GM18873 (cell line): Measurements from ENCODE around the gene CC2D1B.
"Not testable (repeated sequence)": the region's sequence is repeated elsewhere in the genome, so short reads cannot be mapped to it uniquely, and the experiment has no call there.

ENCODE experiments used
- ATAC-seq: cut with Tn5 transposase; IDR thresholded peaks from one replicate; pipeline ENCODE4 v1.9.1; 2021; ENCODE audit warnings: mild to moderate bottlenecking, moderate library complexity, moderate number of reproducible peaks; ENCODE audit not compliant: unreplicated experiment, low FRiP score

CC2D1B gene

GRCh38 chr1:52365746-52366516, at the start of gene CC2D1B:
Gene CC2D1B, minus strand, starts transcription at chr1:52366205. Its CDS starts 1,585 bp downstream, at chr1:52364620.
- ATAC-seq: peak; percentile 81

DNA sequence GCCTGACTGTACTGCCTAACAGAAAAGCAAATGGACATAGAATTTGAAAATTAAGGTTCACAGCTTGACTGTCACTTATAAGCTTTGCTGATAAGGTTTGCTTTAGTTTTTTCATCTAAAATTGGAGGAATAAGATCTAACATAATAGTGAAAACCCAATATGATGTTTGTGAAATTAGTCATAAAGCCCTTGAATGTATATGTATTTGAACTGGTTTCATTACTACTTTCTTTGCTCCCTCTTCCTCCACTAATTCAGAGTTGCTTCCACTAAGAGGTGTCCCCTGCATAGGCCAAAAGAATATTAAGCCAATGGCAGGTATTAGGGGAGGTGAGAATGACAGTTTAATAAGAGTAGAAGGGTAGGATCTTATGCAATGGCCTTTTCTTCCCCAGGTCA, 48.9 kb upstream of the CC2D1B start:
- ATAC-seq: no peak

- no peak for ATAC-seq
Observed at GRCh38 chr1:52413410-52413989, 47.5 kb upstream of the CC2D1B start.

DNA sequence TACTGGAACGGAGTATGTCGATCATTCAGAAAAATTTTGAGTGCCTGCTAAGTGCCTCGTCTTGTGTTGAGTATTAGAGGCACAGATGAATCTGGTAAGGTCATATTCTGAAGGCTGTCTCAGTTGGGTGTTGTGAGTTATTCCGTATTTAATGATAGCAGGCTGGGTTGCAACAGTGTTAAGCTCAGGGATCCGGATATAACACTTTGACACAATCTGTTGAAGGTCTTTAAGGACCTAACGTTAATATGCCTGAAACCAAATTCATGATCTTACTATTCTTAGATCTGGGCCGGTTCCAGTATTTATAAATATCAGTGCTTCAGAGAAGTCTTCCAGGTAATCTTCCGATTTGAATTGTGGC, 39.0 kb upstream of the CC2D1B start:
- no peak for ATAC-seq

GRCh38 chr1:52404116-52404974, 38.3 kb upstream of the CC2D1B start, which contains the start of the genes ORC1 and PRPF38A:
Gene ORC1, minus strand, starts transcription at chr1:52404423. Its CDS starts 2,200 bp downstream, at chr1:52402223.
Gene PRPF38A, plus strand, starts transcription at chr1:52404602. Its CDS starts 148 bp downstream, at chr1:52404750.
- ATAC-seq: peak; percentile 81

DNA sequence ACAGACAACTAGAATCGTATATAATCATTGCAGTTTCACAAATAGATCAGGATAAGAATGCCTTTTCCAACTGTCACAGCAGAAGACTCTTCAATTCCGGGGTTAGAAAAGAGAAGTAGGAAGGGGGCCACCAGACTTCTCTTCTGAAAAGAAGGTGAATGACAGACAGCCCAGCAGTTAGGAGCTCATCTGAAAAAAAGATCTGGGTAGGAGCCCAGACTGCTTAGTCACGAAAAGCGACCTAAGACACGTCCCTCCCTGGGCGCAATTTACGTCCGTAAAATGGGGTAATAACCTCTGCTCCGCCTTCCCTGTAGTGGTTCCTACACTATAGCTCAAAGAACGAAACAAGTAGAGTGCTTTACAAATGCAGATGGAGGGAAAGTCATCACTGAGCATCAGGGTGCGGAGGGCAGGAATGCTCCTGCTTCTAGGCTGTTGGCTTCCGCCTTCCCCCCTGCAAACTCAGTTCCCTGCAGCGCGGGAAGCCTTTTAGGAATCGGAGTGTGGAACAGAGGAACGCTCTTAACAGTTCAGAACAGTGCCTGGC, 37.6 kb upstream of the CC2D1B start:
- peak; percentile 39 for ATAC-seq

GRCh38 chr1:52402860-52403240, 36.8 kb upstream of the CC2D1B start:
- ATAC-seq: no peak

DNA sequence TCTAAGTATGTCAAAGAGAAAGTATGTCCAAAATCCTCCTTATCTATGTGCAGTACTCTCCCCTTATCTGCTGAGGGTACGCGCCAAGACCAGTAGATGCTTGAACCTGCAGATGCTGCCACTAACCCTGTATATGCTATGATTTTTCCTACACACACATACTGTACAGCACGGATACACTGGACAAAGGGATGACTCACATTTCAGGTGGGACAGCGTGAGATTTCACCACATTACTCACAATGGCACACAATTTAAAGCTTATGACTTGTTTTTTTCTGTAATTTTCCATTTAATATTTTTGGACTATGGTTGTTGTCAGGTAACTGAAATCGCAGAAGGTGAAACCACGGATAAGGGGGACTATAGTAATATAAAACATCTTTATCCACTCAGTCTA, 34.1 kb upstream of the CC2D1B start:
- no peak for ATAC-seq

DNA sequence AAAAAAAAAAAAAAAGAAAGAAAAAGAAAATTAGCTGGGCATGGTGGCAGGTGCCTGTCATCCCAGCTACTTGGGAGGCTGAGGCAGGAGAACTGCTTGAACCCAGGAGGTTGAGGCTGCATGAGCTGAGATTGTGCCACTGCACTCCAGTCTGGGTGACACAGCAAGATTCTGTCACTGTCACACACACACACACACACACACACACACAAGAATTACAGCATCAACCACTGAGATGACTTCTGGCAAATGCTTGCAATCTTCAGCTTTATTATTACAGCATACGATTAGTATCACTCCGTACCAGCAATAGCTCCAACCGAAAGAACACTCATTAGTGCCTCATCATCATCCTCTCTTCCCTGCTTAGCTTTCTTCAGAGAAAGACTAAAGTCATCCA, 33.6 kb upstream of the CC2D1B start:
- no peak for ATAC-seq

- no peak for ATAC-seq
Observed at GRCh38 chr1:52393174-52393573, 27.2 kb upstream of the CC2D1B start.

DNA sequence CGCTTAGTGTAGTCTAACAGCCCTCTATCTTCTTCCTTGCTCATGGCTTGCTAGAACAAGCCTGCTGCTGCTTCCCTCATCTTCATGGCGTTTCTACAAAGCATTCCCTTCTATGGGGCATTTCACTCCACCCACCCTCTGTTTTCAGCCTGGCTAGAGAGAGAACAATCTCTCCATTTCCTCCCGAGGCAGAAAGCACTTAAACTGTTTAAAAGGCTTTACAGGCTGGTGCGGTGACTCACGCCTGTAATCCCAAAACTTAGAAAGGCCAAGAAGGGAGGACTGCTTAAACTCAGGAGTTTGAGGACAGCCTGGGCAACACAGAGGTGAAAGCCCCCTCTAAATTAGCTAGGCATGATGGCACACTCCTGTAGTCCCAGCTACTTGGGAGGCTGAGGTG, 20.5 kb upstream of the CC2D1B start:
- ATAC-seq: no peak

DNA sequence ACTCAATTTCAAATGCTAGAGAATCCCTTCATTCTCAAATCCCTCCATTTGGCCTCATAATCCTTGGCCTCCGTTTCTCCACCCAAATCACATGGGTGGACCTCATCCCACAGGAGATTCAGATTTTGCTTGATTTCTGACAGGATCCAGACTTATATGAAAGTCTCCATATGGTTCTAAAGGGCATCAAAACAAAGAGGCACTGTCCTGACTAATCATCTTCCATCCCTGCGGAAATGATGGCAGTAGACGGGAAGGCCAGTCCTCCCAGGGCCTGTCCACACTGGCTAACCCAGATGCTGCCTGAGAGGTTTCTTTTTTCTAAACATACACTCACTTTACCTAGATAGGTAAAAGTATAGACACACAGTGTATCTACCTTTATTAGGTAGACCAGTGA, 19.4 kb upstream of the CC2D1B start:
- ATAC-seq: no peak

- not testable (repeated sequence) for ATAC-seq
Observed at GRCh38 chr1:52369851-52370250, 3.8 kb upstream of the CC2D1B start.

DNA sequence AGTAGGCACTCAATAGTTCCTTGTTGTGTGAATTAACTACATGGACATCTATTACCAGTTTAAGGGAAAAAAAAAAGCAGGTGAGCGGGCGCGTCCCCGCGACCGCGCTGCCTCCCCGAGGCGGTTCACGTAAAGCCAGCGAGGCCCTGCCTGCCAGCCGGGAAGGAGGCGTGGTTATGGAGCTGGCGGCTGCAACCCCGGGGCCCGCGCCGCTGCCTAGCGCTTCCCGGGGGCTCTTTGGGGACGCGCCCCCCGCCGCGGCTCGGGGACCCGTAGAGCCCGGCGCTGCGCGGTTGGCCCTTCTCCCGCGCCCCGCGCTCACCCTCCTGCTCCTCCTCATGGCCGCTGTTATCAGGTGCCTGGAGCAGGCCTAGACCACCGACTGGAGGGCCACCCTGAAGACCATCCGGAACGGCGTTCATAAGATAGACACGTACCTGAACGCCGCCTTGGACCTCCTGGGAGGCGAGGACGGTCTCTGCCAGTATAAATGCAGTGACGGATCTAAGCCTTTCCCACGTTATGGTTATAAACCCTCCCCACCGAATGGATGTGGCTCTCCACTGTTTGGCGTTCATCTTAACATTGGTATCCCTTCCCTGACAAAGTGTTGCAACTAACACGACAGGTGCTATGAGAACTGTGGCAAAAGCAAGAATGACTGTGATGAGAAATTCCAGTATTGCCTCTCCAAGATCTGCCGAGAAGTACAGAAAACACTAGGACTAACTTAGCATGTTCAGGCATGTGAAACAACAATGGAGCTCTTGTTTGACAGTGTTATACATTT, 2.6 kb upstream of the CC2D1B start:
- ATAC-seq: no peak

- ATAC-seq: no peak
Observed at GRCh38 chr1:52367272-52367671, 1.3 kb upstream of the CC2D1B start.

DNA sequence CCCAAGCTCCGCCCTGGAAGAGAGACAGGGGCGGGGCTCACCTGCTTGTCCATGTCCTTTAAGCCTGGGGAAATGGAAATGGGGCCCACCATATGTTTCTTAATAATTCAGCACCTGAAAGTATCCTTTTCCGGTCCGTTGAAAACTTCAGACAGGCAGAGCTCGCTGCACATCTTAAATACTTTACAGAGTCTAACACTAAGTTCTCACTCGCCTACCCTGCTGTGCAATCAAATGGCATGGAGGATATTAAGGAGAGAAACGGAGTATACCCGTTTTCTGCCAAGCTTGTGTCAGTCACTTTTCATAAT, 467 bp upstream of the CC2D1B start:
- no peak for ATAC-seq

DNA sequence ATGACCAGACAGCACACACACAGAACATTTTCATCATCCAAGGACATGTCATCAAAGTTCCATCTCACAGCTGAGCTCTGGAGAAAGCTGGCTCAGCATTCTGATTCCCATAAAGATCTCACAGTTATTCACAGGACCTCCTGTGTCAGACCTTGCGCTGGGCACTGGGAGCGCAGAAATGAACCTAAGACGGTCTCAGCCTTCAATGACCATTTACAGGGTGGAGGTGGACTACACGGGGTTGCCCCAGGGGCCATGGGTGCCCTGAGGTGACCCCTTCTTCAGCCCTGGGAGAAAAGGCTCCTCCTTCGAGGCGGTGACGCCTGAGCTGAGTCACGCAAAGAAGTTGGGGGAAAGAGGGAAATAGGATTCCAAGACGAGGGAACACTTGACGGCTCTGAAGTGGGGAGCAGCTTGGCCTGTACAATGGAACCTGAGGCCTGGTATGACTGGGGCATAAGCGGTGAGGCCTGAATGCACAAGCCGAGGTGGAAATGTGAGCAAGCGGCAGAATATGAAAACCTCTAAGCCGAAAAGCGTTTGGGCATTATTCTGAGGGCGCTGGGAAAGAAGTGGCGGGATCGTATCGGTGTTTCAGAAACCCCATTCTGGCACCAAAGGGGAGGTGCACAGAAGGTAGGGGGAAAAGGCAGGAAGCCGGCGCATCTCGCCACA, 797 bp downstream of the CC2D1B start:
- no peak for ATAC-seq

DNA sequence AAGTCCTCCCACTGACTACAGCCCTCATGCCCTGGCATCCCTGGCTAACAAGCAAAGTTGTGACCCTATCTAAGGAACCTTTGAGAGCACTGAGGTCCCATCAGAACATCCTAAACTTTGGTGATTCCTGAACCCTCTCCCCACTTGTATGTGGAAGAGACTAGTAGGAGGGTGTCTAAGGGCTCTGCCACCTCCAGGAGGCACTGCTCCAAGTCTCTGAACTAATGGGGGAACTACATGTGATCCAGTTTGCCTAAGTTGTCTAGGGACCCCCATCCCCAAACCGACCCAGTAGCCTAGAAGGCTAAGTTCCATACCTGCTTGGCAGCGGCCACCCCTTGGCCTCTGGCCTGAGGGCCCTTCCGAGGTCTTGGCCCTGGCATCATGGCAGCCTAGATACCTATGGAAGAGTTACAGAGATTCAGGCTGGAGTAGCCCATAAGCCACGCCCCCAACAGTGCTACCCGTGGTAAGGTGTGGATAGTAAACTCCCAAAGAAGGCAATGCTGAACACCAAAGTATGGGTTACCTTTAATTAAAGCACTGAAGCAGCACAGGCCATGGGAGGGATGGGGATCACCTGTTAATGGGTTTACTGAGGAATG, 1.7 kb downstream of the CC2D1B start:
- no peak for ATAC-seq

GRCh38 chr1:52360595-52360968, 5.4 kb downstream of the CC2D1B start:
- ATAC-seq: no peak
